Measurements from ENCODE around the gene POU2F2.

- no peak for TF ChIP-seq CTCF (conservative IDR thresholded peaks at IDR 0.05; ENCODE audit: low read depth in 2 of 2)
- no peak for TF ChIP-seq EZH2 (IDR thresholded peaks at IDR 0.05; ENCODE audit: low read depth, unreplicated experiment)
These were observed 45.4 kb upstream of the POU2F2 start for GRCh38 chr19:42177686-42178019.

All from GM23338 (cell line).